ENCODE results near the gene IFT81.

IFT81 gene

GRCh38 chr12:110149086-110149660 lies 25.0 kb downstream of the IFT81 start:
- DNase-seq (ENCODE audit: low spot score): no peak

- no peak for DNase-seq (ENCODE audit: low spot score)
Measured at GRCh38 chr12:110156766-110157165, 32.6 kb downstream of the IFT81 start.

- no peak for DNase-seq (ENCODE audit: low spot score)
Measured at GRCh38 chr12:110157539-110157938, 33.4 kb downstream of the IFT81 start.

GRCh38 chr12:110159671-110160245 lies 35.6 kb downstream of the IFT81 start:
- no peak for DNase-seq (ENCODE audit: low spot score)

- DNase-seq (ENCODE audit: low spot score): no peak
Measured at GRCh38 chr12:110165540-110166159, 41.5 kb downstream of the IFT81 start.

GRCh38 chr12:110168732-110169455 lies 44.7 kb downstream of the IFT81 start:
- no peak for DNase-seq (ENCODE audit: low spot score)

GRCh38 chr12:110170535-110171185 lies 46.5 kb downstream of the IFT81 start:
- DNase-seq (ENCODE audit: low spot score): no peak

- DNase-seq (ENCODE audit: low spot score): no peak
Measured at GRCh38 chr12:110171186-110171538, 47.0 kb downstream of the IFT81 start.

GRCh38 chr12:110171636-110172035 lies 47.5 kb downstream of the IFT81 start:
- DNase-seq (ENCODE audit: low spot score): no peak

GRCh38 chr12:110174373-110174996 lies 50.3 kb downstream of the IFT81 start:
- no peak for DNase-seq (ENCODE audit: low spot score)

- no peak for DNase-seq (ENCODE audit: low spot score)
Measured at GRCh38 chr12:110175201-110175600, 51.0 kb downstream of the IFT81 start.

GRCh38 chr12:110176745-110177144 lies 52.6 kb downstream of the IFT81 start:
- DNase-seq (ENCODE audit: low spot score): no peak

GRCh38 chr12:110179291-110179690 lies 55.1 kb downstream of the IFT81 start:
- no peak for DNase-seq (ENCODE audit: low spot score)

- DNase-seq (ENCODE audit: low spot score): peak; percentile 35
Measured at GRCh38 chr12:110180591-110181005, 56.4 kb downstream of the IFT81 start.

- no peak for DNase-seq (ENCODE audit: low spot score)
Measured at GRCh38 chr12:110182281-110182680, 58.1 kb downstream of the IFT81 start.

GRCh38 chr12:110183386-110183785 lies 59.2 kb downstream of the IFT81 start:
- DNase-seq (ENCODE audit: low spot score): no peak

- no peak for DNase-seq (ENCODE audit: low spot score)
Measured at GRCh38 chr12:110185626-110186025, 61.5 kb downstream of the IFT81 start.

- DNase-seq (ENCODE audit: low spot score): no peak
Measured at GRCh38 chr12:110186059-110186458, 61.9 kb downstream of the IFT81 start.

GRCh38 chr12:110193196-110193595 lies 69.0 kb downstream of the IFT81 start:
- DNase-seq (ENCODE audit: low spot score): no peak

GRCh38 chr12:110197003-110197402 lies 72.8 kb downstream of the IFT81 start:
- no peak for DNase-seq (ENCODE audit: low spot score)

- no peak for DNase-seq (ENCODE audit: low spot score)
Measured at GRCh38 chr12:110198386-110198785, 74.2 kb downstream of the IFT81 start.

Data from GM03348 (cell line).